ENCODE results near the gene CPEB3. TPM values are rescaled to one million over a fixed set of nuclear protein-coding genes. Genes with fewer than 3 reads are reported as not detected.

CPEB3 gene
- total and polyA plus RNA-seq, 8 donors: 1.3 to 11.2 (median 3.6) TPM

DNA sequence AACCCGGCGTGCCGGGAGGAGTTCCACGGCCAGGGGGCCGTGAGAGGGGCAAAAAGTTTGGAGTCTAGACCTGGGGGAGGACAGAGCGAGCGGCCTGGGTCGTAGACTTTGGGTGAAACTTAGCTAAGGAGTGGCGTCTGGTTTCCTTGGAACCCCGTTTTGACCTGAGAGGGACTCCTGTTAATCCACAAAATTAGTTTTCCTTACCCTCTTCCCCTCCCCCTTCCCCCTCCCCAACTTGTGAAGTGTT, 663 bp upstream of the CPEB3 start:
- H3K4me3 ChIP-seq: peak overlapping the region; percentile 64 to 92 (median 85)
- peaks cover 0 to 16% (median 12%) of the 10 kb centered on the region in 4 donors for H3K36me3 ChIP-seq
- no peak for DNase-seq
- H3K4me1 ChIP-seq: peaks cover 0 to 42% (median 31%) of the 10 kb centered on the region in 4 donors
- no peak for TF ChIP-seq POLR2A (IDR thresholded peaks at IDR 0.05)
- TF ChIP-seq, protein P1, sequence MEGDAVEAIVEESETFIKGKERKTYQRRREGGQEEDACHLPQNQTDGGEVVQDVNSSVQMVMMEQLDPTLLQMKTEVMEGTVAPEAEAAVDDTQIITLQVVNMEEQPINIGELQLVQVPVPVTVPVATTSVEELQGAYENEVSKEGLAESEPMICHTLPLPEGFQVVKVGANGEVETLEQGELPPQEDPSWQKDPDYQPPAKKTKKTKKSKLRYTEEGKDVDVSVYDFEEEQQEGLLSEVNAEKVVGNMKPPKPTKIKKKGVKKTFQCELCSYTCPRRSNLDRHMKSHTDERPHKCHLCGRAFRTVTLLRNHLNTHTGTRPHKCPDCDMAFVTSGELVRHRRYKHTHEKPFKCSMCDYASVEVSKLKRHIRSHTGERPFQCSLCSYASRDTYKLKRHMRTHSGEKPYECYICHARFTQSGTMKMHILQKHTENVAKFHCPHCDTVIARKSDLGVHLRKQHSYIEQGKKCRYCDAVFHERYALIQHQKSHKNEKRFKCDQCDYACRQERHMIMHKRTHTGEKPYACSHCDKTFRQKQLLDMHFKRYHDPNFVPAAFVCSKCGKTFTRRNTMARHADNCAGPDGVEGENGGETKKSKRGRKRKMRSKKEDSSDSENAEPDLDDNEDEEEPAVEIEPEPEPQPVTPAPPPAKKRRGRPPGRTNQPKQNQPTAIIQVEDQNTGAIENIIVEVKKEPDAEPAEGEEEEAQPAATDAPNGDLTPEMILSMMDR (IDR thresholded peaks at IDR 0.05): no peak
- intact Hi-C loops (cut with DNase I; ENCODE audit: low total_unique reads): loop anchor here (10.0 kb wide), 2 partner anchors 47 to 207 kb away; no protein-coding TSS in a partner anchor
- 0 to 1% (median 1%) methylated on average over 9 to 10 of the region's 10 CpGs for WGBS, 5 donors
- no peaks in the 10 kb centered on the region for H3K27me3 ChIP-seq
- H3K9me3 ChIP-seq: no peaks in the 10 kb centered on the region
- H3K27ac ChIP-seq: peak overlapping the region; percentile 93 to 98 (median 96)

DNA sequence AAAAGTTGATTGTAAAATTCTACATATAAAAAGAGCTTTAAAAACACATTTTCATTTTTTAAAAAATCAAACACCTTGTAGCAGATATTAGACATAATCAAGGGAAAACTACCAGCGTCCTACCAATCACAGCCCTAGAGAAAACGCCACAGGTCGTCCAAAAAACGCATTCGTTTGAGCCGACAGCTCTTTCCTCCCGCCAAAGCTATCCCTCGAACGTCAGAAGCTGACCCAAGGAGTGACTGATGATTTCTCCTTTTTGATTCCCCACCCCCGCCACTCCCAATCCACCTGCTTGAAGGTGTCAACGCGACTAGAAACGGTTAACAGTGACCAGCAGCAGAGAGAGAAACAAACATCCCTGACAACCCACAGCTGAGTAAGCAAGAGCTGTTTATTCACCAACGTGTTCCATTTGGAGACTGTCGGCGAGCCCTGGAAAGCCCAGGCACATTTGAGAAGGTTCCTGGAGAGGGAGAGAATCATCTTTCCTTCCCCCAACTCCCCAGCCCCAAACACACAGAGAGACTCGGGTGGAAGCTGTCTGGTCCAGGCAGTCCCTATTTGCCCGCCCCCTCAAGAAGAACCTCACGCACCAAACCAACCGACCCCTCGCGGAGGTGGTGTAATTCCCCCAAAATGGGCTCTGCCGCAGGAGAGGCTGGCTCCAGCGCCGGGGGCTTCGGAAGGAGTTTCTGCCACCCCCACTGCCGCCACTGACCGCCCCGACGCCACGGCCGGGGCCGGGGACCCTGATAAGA, 622 bp downstream of the CPEB3 start:
- no peaks in the 10 kb centered on the region for H3K27me3 ChIP-seq
- peak in 1 of 3 donors; percentile 23 for TF ChIP-seq POLR2AphosphoS5 (IDR thresholded peaks at IDR 0.05)
- TF ChIP-seq, protein P1 (IDR thresholded peaks at IDR 0.05): no peak
- WGBS, 5 donors: 0 to 1% (median 0%) methylated on average over 22 to 33 of the region's 33 CpGs
- peaks cover 0 to 16% (median 12%) of the 10 kb centered on the region in 4 donors for H3K36me3 ChIP-seq
- no peaks in the 10 kb centered on the region for H3K9me3 ChIP-seq
- intact Hi-C loops (cut with DNase I; ENCODE audit: low total_unique reads): loop anchor here (10.0 kb wide), 2 partner anchors 45 to 205 kb away; no protein-coding TSS in a partner anchor
- DNase-seq: peak; percentile 61 to 78
- H3K27ac ChIP-seq: peak overlapping the region; percentile 93 to 98 (median 96)
- peak overlapping the region; percentile 64 to 92 (median 85) for H3K4me3 ChIP-seq
- H3K4me1 ChIP-seq: peaks cover 0 to 34% (median 27%) of the 10 kb centered on the region in 4 donors

DNA sequence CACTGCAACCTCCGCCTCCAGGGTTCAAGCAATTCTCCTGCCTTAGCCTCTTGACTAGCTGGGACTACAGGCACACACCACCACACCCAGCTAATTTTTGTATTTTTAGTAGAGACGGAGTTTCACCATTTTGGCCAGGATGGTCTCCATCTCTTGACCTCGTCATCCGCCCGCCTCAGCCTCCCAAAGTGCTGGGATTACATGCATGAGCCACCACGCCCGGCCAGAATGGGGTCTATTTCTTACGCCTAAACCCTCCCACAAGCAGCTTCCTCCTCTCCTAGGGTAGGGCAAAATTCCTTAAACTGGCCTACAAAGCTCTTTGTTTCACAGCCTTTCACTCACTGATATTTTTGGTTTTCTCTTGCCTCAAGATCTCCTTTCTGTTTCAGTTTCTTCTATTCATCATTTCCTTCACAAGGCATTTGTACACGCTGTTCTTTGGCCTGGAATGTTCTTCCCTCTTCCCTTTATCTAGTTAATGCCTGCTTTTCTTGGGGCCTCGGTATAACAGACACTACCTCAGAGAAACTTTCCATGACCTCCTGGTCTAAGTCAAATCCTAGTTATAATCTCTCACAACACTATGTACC, 6.7 kb downstream of the CPEB3 start:
- Histone ChIP-seq H3K27me3 (no peaks in the 10 kb centered on the region), H3K4me3 (no peak overlapping the region), H3K9me3 (no peaks in the 10 kb centered on the region), H3K27ac (peak overlapping the region in 4 of 5 donors; percentile 45 to 75 (median 68)), H3K4me1 (peaks cover 3 to 24% (median 5%) of the 10 kb centered on the region in 4 donors), H3K36me3 (no peaks in the 10 kb centered on the region)
- TF ChIP-seq, protein P1 (IDR thresholded peaks at IDR 0.05): no peak
- no peak for TF ChIP-seq POLR2AphosphoS5 (IDR thresholded peaks at IDR 0.05)
- no peak for TF ChIP-seq EP300 (IDR thresholded peaks at IDR 0.05)
- TF ChIP-seq POLR2A (IDR thresholded peaks at IDR 0.05): no peak
- intact Hi-C loops (cut with DNase I; ENCODE audit: low total_unique reads): no loop called here
- no peak for DNase-seq
- 74 to 83% (median 75%) methylated on average over 10 of the region's 10 CpGs for WGBS, 5 donors

DNA sequence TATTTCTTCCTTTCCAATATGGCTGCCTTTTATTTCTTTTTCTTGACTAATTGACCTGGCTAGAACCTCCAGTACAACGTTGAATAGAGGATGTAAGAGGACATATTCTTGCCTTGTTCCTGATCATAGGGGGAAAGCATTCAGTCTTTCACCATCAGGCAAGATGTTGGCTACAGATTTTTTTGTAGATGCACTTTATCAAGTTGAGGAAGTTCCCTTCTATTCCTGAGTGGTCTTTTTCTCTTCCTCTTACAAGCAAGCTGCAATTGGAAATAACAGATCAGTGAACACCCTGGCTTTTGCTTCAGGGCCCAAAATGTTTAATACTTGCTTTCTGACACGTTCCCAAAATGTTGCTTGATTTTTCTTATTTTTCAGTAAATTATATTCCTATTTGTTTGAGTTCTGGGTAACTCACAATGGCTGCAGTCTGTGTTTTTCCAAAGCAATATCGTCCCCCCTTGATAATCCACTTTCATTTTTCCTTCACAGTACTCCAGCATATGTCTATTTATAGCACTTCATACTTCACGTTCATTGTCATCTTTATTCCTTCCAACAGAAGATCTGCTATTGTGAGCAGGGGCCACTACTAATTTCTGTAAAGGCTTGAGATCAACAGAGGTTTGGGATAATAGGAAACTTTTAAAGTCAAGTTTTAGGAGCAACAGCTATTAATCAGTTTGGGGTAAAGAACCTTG, 11.7 kb downstream of the CPEB3 start:
- peak overlapping the region in 1 of 4 donors; percentile 3 for H3K4me3 ChIP-seq
- no peaks in the 10 kb centered on the region for H3K36me3 ChIP-seq
- TF ChIP-seq POLR2A (IDR thresholded peaks at IDR 0.05) (no peak), EP300 (IDR thresholded peaks at IDR 0.05) (no peak), POLR2AphosphoS5 (IDR thresholded peaks at IDR 0.05) (no peak)
- TF ChIP-seq, protein P1 (IDR thresholded peaks at IDR 0.05): no peak
- WGBS, 5 donors: 46 to 64% (median 61%) methylated on average over 4 of the region's 4 CpGs
- no peaks in the 10 kb centered on the region for H3K27me3 ChIP-seq
- DNase-seq: no peak
- intact Hi-C loops (cut with DNase I; ENCODE audit: low total_unique reads): no loop called here
- H3K4me1 ChIP-seq: peaks cover 0 to 19% (median 7%) of the 10 kb centered on the region in 4 donors
- H3K27ac ChIP-seq: no peak overlapping the region
- no peaks in the 10 kb centered on the region for H3K9me3 ChIP-seq

All from stomach (tissue), 9 donors.